NCI-H1417 treated with DMSO at 0.1 percent for 48 hours (cell line): ENCODE results near the gene IGSF3.
"Not testable (repeated sequence)": the region's sequence is repeated elsewhere in the genome, so short reads cannot be mapped to it uniquely, and the experiment has no call there.

Experiments used
- DNase-seq: peaks from one replicate; lab custom pipeline; 2025; lab: John Stamatoyannopoulos, UW

The IGSF3 gene

GRCh38 chr1:116596742-116597307 is 70.7 kb downstream of the IGSF3 start:
- DNase-seq = not testable (repeated sequence)

GRCh38 chr1:116595946-116596741 is 71.4 kb downstream of the IGSF3 start:
- not testable (repeated sequence) for DNase-seq

GRCh38 chr1:116595065-116595840 is 72.3 kb downstream of the IGSF3 start:
- not testable (repeated sequence) for DNase-seq

GRCh38 chr1:116593977-116594376 is 73.6 kb downstream of the IGSF3 start:
- not testable (repeated sequence) for DNase-seq

GRCh38 chr1:116593401-116593800 is 74.1 kb downstream of the IGSF3 start:
- DNase-seq = not testable (repeated sequence)

GRCh38 chr1:116591951-116592605 is 75.5 kb downstream of the IGSF3 start:
- not testable (repeated sequence) for DNase-seq

- not testable (repeated sequence) for DNase-seq
These were observed 76.3 kb downstream of the IGSF3 start for GRCh38 chr1:116591006-116591950.

- not testable (repeated sequence) for DNase-seq
These were observed 77.1 kb downstream of the IGSF3 start for GRCh38 chr1:116590359-116591005.

GRCh38 chr1:116589101-116589735 is 78.3 kb downstream of the IGSF3 start:
- DNase-seq = not testable (repeated sequence)

- no peak for DNase-seq
These were observed 79.9 kb downstream of the IGSF3 start for GRCh38 chr1:116587501-116588227.

GRCh38 chr1:116586741-116587143 is 80.8 kb downstream of the IGSF3 start:
- DNase-seq = no peak

GRCh38 chr1:116585886-116586285 is 81.6 kb downstream of the IGSF3 start:
- no peak for DNase-seq

GRCh38 chr1:116581323-116581885 is 86.1 kb downstream of the IGSF3 start:
- DNase-seq = no peak

GRCh38 chr1:116580446-116581322 is 86.8 kb downstream of the IGSF3 start:
- DNase-seq = no peak

GRCh38 chr1:116579259-116579875 is 88.2 kb downstream of the IGSF3 start:
- DNase-seq = no peak

GRCh38 chr1:116578581-116578980 is 89.0 kb downstream of the IGSF3 start:
- no peak for DNase-seq

- DNase-seq = no peak
These were observed 89.7 kb downstream of the IGSF3 start for GRCh38 chr1:116577759-116578314.
